GM21723 (cell line): ENCODE measurements around the gene ITIH5.

Experiments
- ATAC-seq: cut with Tn5 transposase; IDR thresholded peaks from one replicate; pipeline ENCODE4 v1.9.1; 2021; ENCODE audit warnings: mild to moderate bottlenecking, moderate library complexity; ENCODE audit not compliant: unreplicated experiment

The ITIH5 gene

GRCh38 chr10:7526017-7526400, 140.8 kb downstream of the ITIH5 start:
- ATAC-seq = no peak

GRCh38 chr10:7525314-7526016, 141.3 kb downstream of the ITIH5 start:
- peak; percentile 89 for ATAC-seq

GRCh38 chr10:7523656-7524055, 143.1 kb downstream of the ITIH5 start:
- ATAC-seq = no peak

GRCh38 chr10:7520507-7521485, 146.0 kb downstream of the ITIH5 start:
- peak; percentile 58 for ATAC-seq

- no peak for ATAC-seq
Measured at GRCh38 chr10:7519351-7519750, 147.4 kb downstream of the ITIH5 start.

GRCh38 chr10:7518693-7519092, 148.1 kb downstream of the ITIH5 start:
- no peak for ATAC-seq

- no peak for ATAC-seq
Measured at GRCh38 chr10:7515439-7515838, 151.3 kb downstream of the ITIH5 start.

GRCh38 chr10:7513936-7514335, 152.8 kb downstream of the ITIH5 start:
- no peak for ATAC-seq

GRCh38 chr10:7513455-7513854, 153.3 kb downstream of the ITIH5 start:
- no peak for ATAC-seq

GRCh38 chr10:7512487-7512886, 154.3 kb downstream of the ITIH5 start:
- no peak for ATAC-seq

GRCh38 chr10:7511612-7512011, 155.2 kb downstream of the ITIH5 start:
- ATAC-seq = no peak
